Neuronal stem cell (in vitro differentiated cells): ENCODE results near the gene AMZ1.
"Not testable (repeated sequence)": the region's sequence is repeated elsewhere in the genome, so short reads cannot be mapped to it uniquely, and the experiment has no call there.

ENCODE experiments used
- DNase-seq: peaks from one replicate; pipeline ENCODE4 v3.0.0-alpha.2; 2013; ENCODE audit warnings: low spot score
- H2AFZ ChIP-seq: one replicate; pipeline ENCODE4 v1.6.1; 2013; ENCODE audit warnings: mild to moderate bottlenecking, low read length, inconsistent platforms
- H2AK5ac ChIP-seq: 2 replicates; pipeline ENCODE4 v1.6.1; 2013; ENCODE audit warnings: low read depth, mild to moderate bottlenecking, inconsistent platforms, low read length, moderate library complexity, mixed read lengths
- H2BK120ac ChIP-seq: 2 replicates; pipeline ENCODE4 v1.6.1; 2013; ENCODE audit warnings: low read depth, mild to moderate bottlenecking, inconsistent platforms, low read length, moderate library complexity, mixed read lengths
- H2BK12ac ChIP-seq: one replicate; pipeline ENCODE4 v1.6.1; 2013; ENCODE audit warnings: low read length, inconsistent platforms
- H2BK15ac ChIP-seq: 2 replicates; pipeline ENCODE4 v1.6.1; 2013; ENCODE audit warnings: mild to moderate bottlenecking, low read length, inconsistent platforms, mixed read lengths
- H2BK5ac ChIP-seq: one replicate; pipeline ENCODE4 v1.6.1; 2013; ENCODE audit warnings: inconsistent platforms, mild to moderate bottlenecking, low read length, moderate library complexity
- H3K14ac ChIP-seq: one replicate; pipeline ENCODE4 v1.6.1; 2013; ENCODE audit warnings: low read length, inconsistent platforms
- H3K18ac ChIP-seq: 2 replicates; pipeline ENCODE4 v1.6.1; 2013; ENCODE audit warnings: low read length, inconsistent platforms
- H3K23ac ChIP-seq: 2 replicates; pipeline ENCODE4 v1.6.1; 2013; ENCODE audit warnings: low read depth, mild to moderate bottlenecking, mixed read lengths, low read length, inconsistent platforms; ENCODE audit not compliant: poor library complexity
- H3K27ac ChIP-seq: replicated peaks from 3 replicates; pipeline ENCODE4 v1.5.1; 2013; ENCODE audit warnings: low read length, inconsistent platforms
- H3K27me3 ChIP-seq, 3 experiments: 2 replicates each; pipeline ENCODE4 v1.6.1; 2013; ENCODE audit warnings: low read length in 3 of 3, mild to moderate bottlenecking in 2 of 3, inconsistent platforms in 1 of 3, low read depth in 1 of 3, mixed read lengths in 1 of 3, moderate library complexity in 1 of 3; ENCODE audit not compliant: control insufficient read depth in 3 of 3, insufficient read depth in 3 of 3
- H3K36me3 ChIP-seq, 2 donors: replicated peaks in 1 of 2; 2 replicates each; pipeline ENCODE4 v1.6.1; 2013; ENCODE audit warnings: low read length in 2 of 2; ENCODE audit not compliant: control insufficient read depth in 2 of 2, insufficient read depth in 2 of 2
- H3K4ac ChIP-seq: 2 replicates; pipeline ENCODE4 v1.6.1; 2013; ENCODE audit warnings: inconsistent platforms, mild to moderate bottlenecking, low read length, moderate library complexity
- H3K4me1 ChIP-seq, 2 donors: 1 replicate in 1 of 2; 2 replicates in 1 of 2; pipeline ENCODE4 v1.6.1; 2013; ENCODE audit warnings: low read length in 2 of 2, low read depth in 1 of 2; ENCODE audit not compliant: control insufficient read depth in 2 of 2, insufficient read depth in 1 of 2
- H3K4me2 ChIP-seq: one replicate; pipeline ENCODE4 v1.6.1; 2013; ENCODE audit warnings: mild to moderate bottlenecking, low read length, inconsistent platforms; ENCODE audit not compliant: insufficient read depth, poor library complexity, severe bottlenecking
- H3K4me3 ChIP-seq, 2 donors: 2 replicates each; pipeline ENCODE4 v1.5.1; 2013; ENCODE audit warnings: low read length in 2 of 2, mild to moderate bottlenecking in 2 of 2, inconsistent platforms in 1 of 2, moderate library complexity in 1 of 2
- H3K79me1 ChIP-seq: one replicate; pipeline ENCODE4 v1.6.1; 2013; ENCODE audit warnings: low read depth, mild to moderate bottlenecking, inconsistent platforms, low read length, moderate library complexity
- H3K9ac ChIP-seq: one replicate; pipeline ENCODE4 v1.6.1; 2013; ENCODE audit warnings: mild to moderate bottlenecking, low read depth, low read length, inconsistent platforms; ENCODE audit not compliant: poor library complexity
- H3K9me3 ChIP-seq, 2 donors: replicated peaks in 1 of 2; 2 replicates each; pipeline versions ENCODE3 to v1.6.1; 2013; ENCODE audit warnings: low read length in 2 of 2, mild to moderate bottlenecking in 2 of 2, inconsistent platforms in 1 of 2, low read depth in 1 of 2, mixed read lengths in 1 of 2, moderate library complexity in 1 of 2; ENCODE audit not compliant: control insufficient read depth in 2 of 2, insufficient read depth in 1 of 2
- H4K8ac ChIP-seq: one replicate; pipeline ENCODE4 v1.6.1; 2013; ENCODE audit warnings: low read depth, mild to moderate bottlenecking, inconsistent platforms, low read length, moderate library complexity
- H4K91ac ChIP-seq: one replicate; pipeline ENCODE4 v1.6.1; 2013; ENCODE audit warnings: low read length, low read depth, mild to moderate bottlenecking, inconsistent platforms; ENCODE audit not compliant: poor library complexity
- WGBS, 2 donors: extraction: QIAGEN DNeasy Blood & Tissue Kit; methylation state at CpG; one replicate each; pipeline ENCODE4 v1.1.7; 2013; ENCODE audit warnings: missing lambda C conversion rate in 2 of 2, mixed read lengths in 1 of 2; ENCODE audit not compliant: insufficient read length in 2 of 2, insufficient replicate concordance in 1 of 2; ENCODE audit errors: extremely low coverage in 2 of 2; 5-methylcytosine and 5-hydroxymethylcytosine counted together

Gene AMZ1

DNA sequence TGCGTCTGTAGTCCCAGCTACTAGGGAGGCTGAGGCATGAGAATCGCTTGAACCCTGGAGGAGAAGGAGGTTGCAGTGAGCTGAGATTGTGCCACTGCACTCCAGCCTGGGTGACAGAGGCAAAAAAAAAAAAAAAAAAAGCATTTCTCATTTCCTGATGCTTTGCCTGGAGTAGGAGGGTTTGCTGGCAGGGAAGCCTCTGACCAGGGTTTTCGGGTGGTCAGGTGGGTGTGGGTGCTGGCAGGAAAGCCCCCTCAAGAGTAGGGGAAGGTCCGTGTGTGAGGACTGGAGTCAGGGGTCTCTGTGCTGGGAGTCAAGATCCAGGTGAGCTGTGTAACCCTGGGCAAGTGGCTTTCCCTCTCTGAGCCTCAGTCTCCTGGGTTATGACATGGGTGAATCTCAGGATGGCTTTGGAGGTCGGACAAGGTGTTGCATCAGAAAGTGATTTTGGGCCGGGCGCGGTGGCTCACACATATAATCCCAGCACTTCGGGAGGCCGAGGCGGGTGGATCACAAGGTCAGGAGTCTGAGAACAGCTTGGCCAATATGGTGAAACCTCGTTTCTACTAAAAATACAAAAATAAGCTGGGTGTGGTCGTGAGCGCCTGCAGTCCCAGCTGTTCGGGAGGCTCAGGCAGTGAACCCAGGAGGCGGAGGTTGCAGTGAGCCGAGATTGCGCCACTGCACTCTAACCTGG lies 3.2 kb downstream of the AMZ1 start:
- Histone ChIP-seq H2AFZ (no peak overlapping the region), H4K91ac (no peak overlapping the region), H2BK120ac (no peak overlapping the region), H3K4ac (no peak overlapping the region), H2BK15ac (no peak overlapping the region), H3K79me1 (peaks cover 1% of the 10 kb centered on the region), H3K4me1 (peaks cover 6 to 8% of the 10 kb centered on the region in 2 donors), H3K23ac (no peak overlapping the region), H3K9ac (no peak overlapping the region), H3K4me3 (no peak overlapping the region), H3K27ac (no peak overlapping the region), H3K14ac (no peak overlapping the region), H3K4me2 (no peak overlapping the region), H3K9me3 (no peaks in the 10 kb centered on the region), H2AK5ac (no peak overlapping the region), H4K8ac (no peak overlapping the region), H3K18ac (no peak overlapping the region), H3K36me3 (no peaks in the 10 kb centered on the region), H2BK5ac (no peak overlapping the region), H2BK12ac (no peak overlapping the region), H3K27me3 (peaks cover 15 to 51% (median 32%) of the 10 kb centered on the region in 3 experiments)
- no peak for DNase-seq
- no CpG with 5 or more reads among the region's 18 CpGs for WGBS, 2 donors

DNA sequence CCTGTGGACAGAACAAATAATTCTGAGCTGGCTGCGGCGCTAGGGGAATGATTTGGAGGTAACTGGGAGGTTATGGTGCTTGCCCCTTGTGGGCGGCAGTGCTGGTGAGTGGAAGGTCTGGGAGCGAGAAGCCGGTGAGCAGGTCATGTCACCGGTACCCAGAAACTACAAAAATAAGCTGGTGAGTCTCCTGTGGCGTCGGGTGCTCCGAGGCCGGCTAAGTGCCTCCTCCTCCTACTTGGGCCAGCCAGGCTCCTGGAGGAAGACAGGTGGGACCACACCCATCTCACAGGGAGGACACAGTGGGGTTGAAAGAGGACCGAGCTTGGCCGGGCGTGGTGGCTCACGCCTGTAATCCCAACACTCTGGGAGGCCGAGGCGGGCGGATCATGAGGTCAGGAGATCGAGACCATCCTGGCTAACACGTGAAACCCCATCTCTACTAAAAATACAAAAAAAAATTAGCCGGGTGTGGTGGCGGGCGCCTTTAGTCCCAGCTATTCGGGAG lies 4.0 kb downstream of the AMZ1 start:
- not testable (repeated sequence) for H2BK15ac ChIP-seq, H4K91ac ChIP-seq, DNase-seq, H3K23ac ChIP-seq, H3K4me1 ChIP-seq, H2BK120ac ChIP-seq, H3K36me3 ChIP-seq, H2BK5ac ChIP-seq, H3K4me3 ChIP-seq, H2AK5ac ChIP-seq, H3K27ac ChIP-seq, H4K8ac ChIP-seq, H3K4ac ChIP-seq, H3K9ac ChIP-seq, H2BK12ac ChIP-seq, H3K79me1 ChIP-seq, H2AFZ ChIP-seq, H3K9me3 ChIP-seq, H3K4me2 ChIP-seq
- Histone ChIP-seq H3K27me3 (peaks cover 15 to 44% (median 32%) of the 10 kb centered on the region in 3 experiments), H3K18ac (peak overlapping the region; percentile 17), H3K14ac (peak overlapping the region; percentile 71)
- WGBS, 2 donors = no CpG with 5 or more reads among the region's 23 CpGs

DNA sequence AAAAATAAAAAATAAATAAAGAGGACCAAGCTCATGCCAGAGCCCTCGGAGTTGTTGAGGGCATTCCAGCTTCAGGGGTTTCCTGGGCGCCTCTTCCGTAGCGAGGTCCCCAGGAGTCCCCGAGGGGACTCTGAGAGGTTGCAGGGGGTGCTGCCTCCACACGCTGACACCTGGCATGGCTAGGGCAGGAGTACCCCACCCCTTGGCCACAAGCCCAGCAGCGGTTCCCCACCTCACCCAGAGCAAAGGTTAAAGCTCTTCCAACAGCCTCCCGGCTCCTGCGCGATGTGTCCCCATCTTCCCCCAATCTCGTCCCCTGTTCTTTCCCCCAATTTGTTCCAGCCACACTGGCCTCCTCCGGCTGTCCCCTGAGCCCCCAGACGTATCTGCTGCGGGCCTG lies 4.5 kb downstream of the AMZ1 start:
- no CpG with 5 or more reads among the region's 14 CpGs for WGBS, 2 donors
- H4K91ac ChIP-seq = no peak overlapping the region
- H2BK15ac ChIP-seq = no peak overlapping the region
- H3K18ac ChIP-seq = no peak overlapping the region
- no peak overlapping the region for H2AFZ ChIP-seq
- no peak overlapping the region for H3K9ac ChIP-seq
- H4K8ac ChIP-seq = no peak overlapping the region
- H3K14ac ChIP-seq = peak overlapping the region; percentile 89
- peaks cover 1% of the 10 kb centered on the region for H3K79me1 ChIP-seq
- H3K36me3 ChIP-seq = no peaks in the 10 kb centered on the region
- no peak overlapping the region for H2BK12ac ChIP-seq
- no peak overlapping the region for H2BK5ac ChIP-seq
- H3K4me3 ChIP-seq = no peak overlapping the region
- DNase-seq = no peak
- no peak overlapping the region for H2AK5ac ChIP-seq
- H3K4me1 ChIP-seq = peaks cover 6 to 8% of the 10 kb centered on the region in 2 donors
- H3K4me2 ChIP-seq = no peak overlapping the region
- H3K23ac ChIP-seq = no peak overlapping the region
- H3K4ac ChIP-seq = no peak overlapping the region
- no peak overlapping the region for H2BK120ac ChIP-seq
- no peak overlapping the region for H3K27ac ChIP-seq
- no peaks in the 10 kb centered on the region for H3K9me3 ChIP-seq
- H3K27me3 ChIP-seq = peaks cover 14 to 39% (median 26%) of the 10 kb centered on the region in 3 experiments

DNA sequence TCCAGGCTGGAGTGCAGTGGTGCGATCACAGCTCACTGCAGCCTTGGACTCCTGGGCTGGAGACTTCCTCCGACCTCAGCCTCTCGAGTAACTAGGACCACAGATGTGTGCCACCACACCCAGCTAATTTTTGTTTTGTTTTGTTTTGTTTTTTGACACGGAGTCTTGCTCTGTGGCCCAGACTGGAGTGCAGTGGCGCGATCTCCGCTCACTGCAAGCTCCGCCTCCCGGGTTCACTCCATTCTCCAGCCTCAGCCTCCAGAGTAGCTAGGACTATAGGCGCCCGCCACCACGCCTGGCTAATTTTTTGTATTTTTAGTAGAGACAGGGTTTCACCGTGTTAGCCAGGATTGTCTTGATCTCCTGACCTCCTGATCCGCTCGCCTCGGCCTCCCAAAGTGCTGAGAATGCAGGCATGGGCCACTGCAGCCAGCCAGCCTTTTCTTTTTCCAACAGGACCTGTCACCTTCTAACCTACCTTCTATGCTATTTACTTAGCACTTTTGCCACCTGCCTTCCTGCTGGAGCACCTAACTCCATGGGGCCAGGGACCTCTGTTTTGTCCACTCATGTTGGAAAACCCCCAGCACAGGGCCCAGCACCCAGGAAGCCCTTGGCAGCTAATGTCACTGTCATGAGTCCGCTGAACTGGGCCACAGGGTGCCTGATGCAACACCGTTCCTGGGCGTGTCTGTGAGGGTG lies 5.6 kb downstream of the AMZ1 start:
- H3K36me3 ChIP-seq, H3K4me2 ChIP-seq, H3K27ac ChIP-seq, H4K8ac ChIP-seq, H3K9me3 ChIP-seq, H2BK5ac ChIP-seq, H2AFZ ChIP-seq, DNase-seq, H3K14ac ChIP-seq, H3K4me3 ChIP-seq, H3K18ac ChIP-seq, H2BK12ac ChIP-seq, H3K4ac ChIP-seq, H4K91ac ChIP-seq, H2BK15ac ChIP-seq, H3K23ac ChIP-seq, H2AK5ac ChIP-seq, H2BK120ac ChIP-seq, H3K4me1 ChIP-seq, H3K79me1 ChIP-seq, H3K9ac ChIP-seq: not testable (repeated sequence)
- peaks cover 5 to 30% (median 16%) of the 10 kb centered on the region in 3 experiments for H3K27me3 ChIP-seq
- WGBS, 2 donors = no CpG with 5 or more reads among the region's 19 CpGs
